ENCODE data around the gene PLBD1.

- no peak for TF ChIP-seq CTCF (conservative IDR thresholded peaks at IDR 0.05; ENCODE audit: low read length)
- TF ChIP-seq EZH2phosphoT487 (IDR thresholded peaks at IDR 0.05; ENCODE audit: borderline replicate concordance, low read depth, low read length), result no peak
Measured at GRCh38 chr12:14588571-14588970, 20.9 kb upstream of the PLBD1 start.
